Endodermal cell (in vitro differentiated cells): ENCODE measurements around the gene PTCRA. TPM values are rescaled to one million over a fixed set of nuclear protein-coding genes. Genes with fewer than 3 reads are reported as not detected.

Source experiments
- DNase-seq: peaks from one replicate; pipeline ENCODE4 v3.0.0-alpha.2; 2017
- H3K27ac ChIP-seq: 2 replicates; pipeline ENCODE4 v1.5.1; 2013; ENCODE audit warnings: mild to moderate bottlenecking, low read depth, low read length, moderate library complexity
- H3K27me3 ChIP-seq: 2 replicates; pipeline ENCODE4 v1.6.1; 2013; ENCODE audit warnings: mild to moderate bottlenecking, low read length, moderate library complexity; ENCODE audit not compliant: insufficient read depth, control insufficient read depth, poor library complexity, severe bottlenecking
- H3K36me3 ChIP-seq: 2 replicates; pipeline ENCODE4 v1.7.0; 2013; ENCODE audit warnings: mild to moderate bottlenecking, low read length, moderate library complexity; ENCODE audit not compliant: control insufficient read depth, insufficient read depth
- H3K4me1 ChIP-seq: one replicate; pipeline ENCODE4 v1.7.0; 2013; ENCODE audit warnings: low read length; ENCODE audit not compliant: control insufficient read depth, insufficient read depth
- H3K4me3 ChIP-seq: 2 replicates; pipeline ENCODE4 v1.5.1; 2013; ENCODE audit warnings: mild to moderate bottlenecking, low read length, moderate library complexity
- H3K9ac ChIP-seq: 2 replicates; pipeline ENCODE4 v1.6.1; 2013; ENCODE audit warnings: mild to moderate bottlenecking, low read length, moderate library complexity; ENCODE audit not compliant: poor library complexity, severe bottlenecking; ENCODE audit errors: extremely low read depth
- H3K9me3 ChIP-seq: 2 replicates; pipeline ENCODE4 v1.6.1; 2013; ENCODE audit warnings: mild to moderate bottlenecking, low read length, moderate library complexity; ENCODE audit not compliant: control insufficient read depth
- H3K27ac Mint-ChIP-seq: 2 replicates; pipeline ENCODE4 v1.8.0; 2020; ENCODE audit warnings: mixed read lengths
- H3K27me3 Mint-ChIP-seq: 2 replicates; pipeline ENCODE4 v1.8.0; 2021; ENCODE audit warnings: mild to moderate bottlenecking, mixed read lengths; ENCODE audit not compliant: insufficient read depth
- H3K36me3 Mint-ChIP-seq: 2 replicates; pipeline ENCODE4 v1.8.0; 2020; ENCODE audit warnings: low read depth, mixed read lengths
- H3K4me1 Mint-ChIP-seq: 2 replicates; pipeline ENCODE4 v1.8.0; 2020; ENCODE audit warnings: mixed read lengths
- H3K4me3 Mint-ChIP-seq: 2 replicates; pipeline ENCODE4 v1.8.0; 2020; ENCODE audit warnings: mild to moderate bottlenecking, moderate library complexity, mixed read lengths
- H3K9me3 Mint-ChIP-seq: 2 replicates; pipeline ENCODE4 v1.8.0; 2020; ENCODE audit warnings: mild to moderate bottlenecking, mixed read lengths
- WGBS, 2 experiments: methylation state at CpG; one replicate each; pipeline versions ENCODE4 v1.1.5 to v1.1.7; 2013; ENCODE audit warnings: missing lambda C conversion rate in 2 of 2, mixed read lengths in 1 of 2; ENCODE audit not compliant: insufficient coverage in 1 of 2, insufficient read length in 1 of 2; 5-methylcytosine and 5-hydroxymethylcytosine counted together
- total RNA-seq, 2 donors: library from RNA; stranded (reverse); fragmentation: NEBNext Ultra II Directional in 1 of 2; extraction: Animal tissue kit (Norgen Biotek cat#: 25700) in 1 of 2; gene quantifications; 2 replicates in 1 of 2; 3 replicates in 1 of 2; pipeline ENCODE4 v1.2.1, GENCODE V29; 2021
- TF ChIP-seq, protein P1 (sequence below): fragments of 200-600 bp; sonication (generic); conservative IDR thresholded peaks from 2 replicates; pipeline ENCODE4 v1.5.0; 2021; ENCODE audit warnings: antibody characterized with exemption, mild to moderate bottlenecking

PTCRA gene
- total RNA-seq, 2 donors from 2014 or later, result not detected

GRCh38 chr6:42974919-42975505 lies 59.2 kb downstream of the PTCRA start:
- Mint-ChIP-seq H3K27me3 (no peaks in the 10 kb centered on the region), H3K27ac (no peak overlapping the region), H3K9me3 (no peaks in the 10 kb centered on the region), H3K4me3 (no peak overlapping the region), H3K36me3 (peaks cover 11% of the 10 kb centered on the region), H3K4me1 (peaks cover 17% of the 10 kb centered on the region)
- TF ChIP-seq, protein P1, sequence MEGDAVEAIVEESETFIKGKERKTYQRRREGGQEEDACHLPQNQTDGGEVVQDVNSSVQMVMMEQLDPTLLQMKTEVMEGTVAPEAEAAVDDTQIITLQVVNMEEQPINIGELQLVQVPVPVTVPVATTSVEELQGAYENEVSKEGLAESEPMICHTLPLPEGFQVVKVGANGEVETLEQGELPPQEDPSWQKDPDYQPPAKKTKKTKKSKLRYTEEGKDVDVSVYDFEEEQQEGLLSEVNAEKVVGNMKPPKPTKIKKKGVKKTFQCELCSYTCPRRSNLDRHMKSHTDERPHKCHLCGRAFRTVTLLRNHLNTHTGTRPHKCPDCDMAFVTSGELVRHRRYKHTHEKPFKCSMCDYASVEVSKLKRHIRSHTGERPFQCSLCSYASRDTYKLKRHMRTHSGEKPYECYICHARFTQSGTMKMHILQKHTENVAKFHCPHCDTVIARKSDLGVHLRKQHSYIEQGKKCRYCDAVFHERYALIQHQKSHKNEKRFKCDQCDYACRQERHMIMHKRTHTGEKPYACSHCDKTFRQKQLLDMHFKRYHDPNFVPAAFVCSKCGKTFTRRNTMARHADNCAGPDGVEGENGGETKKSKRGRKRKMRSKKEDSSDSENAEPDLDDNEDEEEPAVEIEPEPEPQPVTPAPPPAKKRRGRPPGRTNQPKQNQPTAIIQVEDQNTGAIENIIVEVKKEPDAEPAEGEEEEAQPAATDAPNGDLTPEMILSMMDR, result no peak
- Histone ChIP-seq H3K4me1 (no peaks in the 10 kb centered on the region), H3K9me3 (no peaks in the 10 kb centered on the region), H3K9ac (no peak overlapping the region), H3K36me3 (peaks cover 4% of the 10 kb centered on the region), H3K27me3 (no peaks in the 10 kb centered on the region), H3K27ac (no peak overlapping the region), H3K4me3 (no peak overlapping the region)
- 97% methylated on average over 3 to 5 of the region's 5 CpGs for WGBS, 2 experiments
- DNase-seq, result no peak

Other genes with a start within 250 kb of the PTCRA start
- gene PRPH2, start 193.5 kb upstream of the PTCRA start, total RNA-seq, result under 1 TPM; 0.35 to 0.40 TPM
- 10 to 100 TPM; 16.7 to 21.9 TPM for gene TBCC, start 169.9 kb upstream of the PTCRA start, total RNA-seq
- gene BICRAL, start 134.0 kb upstream of the PTCRA start, total RNA-seq, result 10 to 100 TPM; 11.6 to 14.9 TPM
- 100 to 1,000 TPM; 112 to 114 TPM for gene RPL7L1, start 36.4 kb upstream of the PTCRA start, total RNA-seq
- 10 to 100 TPM; 72.7 to 73.6 TPM for gene CNPY3, start 13.4 kb downstream of the PTCRA start, total RNA-seq
- under 1 TPM; 0.75 to 0.84 TPM for gene GNMT, start 44.7 kb downstream of the PTCRA start, total RNA-seq
- 10 to 100 TPM; 17.2 to 21.4 TPM for gene PEX6, start 63.1 kb downstream of the PTCRA start, total RNA-seq
- 10 to 100 TPM; 57.5 to 59.1 TPM for gene PPP2R5D, start 68.5 kb downstream of the PTCRA start, total RNA-seq
- gene MEA1, start 97.9 kb downstream of the PTCRA start, total RNA-seq, result 100 to 1,000 TPM in 1 of 2 donors, 10 to 100 TPM in 1; 93.3 to 104 TPM
- gene KLHDC3, start 98.2 kb downstream of the PTCRA start, total RNA-seq, result 100 to 1,000 TPM; 124 to 135 TPM
- gene RRP36, start 105.6 kb downstream of the PTCRA start, total RNA-seq, result 10 to 100 TPM; 76.9 to 80.6 TPM
- 10 to 100 TPM; 39.0 to 51.7 TPM for gene CUL7, start 137.8 kb downstream of the PTCRA start, total RNA-seq
- gene MRPL2, start 143.4 kb downstream of the PTCRA start, total RNA-seq, result 10 to 100 TPM; 51.6 to 65.2 TPM
- gene KLC4, start 143.6 kb downstream of the PTCRA start, total RNA-seq, result 10 to 100 TPM; 36.6 to 38.0 TPM
- gene PTK7, start 160.3 kb downstream of the PTCRA start, total RNA-seq, result 100 to 1,000 TPM; 167 to 183 TPM